HG03439 (cell line): ENCODE data around the gene PCBP4.

Experiments used
- ATAC-seq: cut with Tn5 transposase; IDR thresholded peaks from one replicate; pipeline ENCODE4 v1.9.1; 2021; ENCODE audit warnings: mild to moderate bottlenecking, moderate library complexity; ENCODE audit not compliant: unreplicated experiment

The PCBP4 gene

DNA sequence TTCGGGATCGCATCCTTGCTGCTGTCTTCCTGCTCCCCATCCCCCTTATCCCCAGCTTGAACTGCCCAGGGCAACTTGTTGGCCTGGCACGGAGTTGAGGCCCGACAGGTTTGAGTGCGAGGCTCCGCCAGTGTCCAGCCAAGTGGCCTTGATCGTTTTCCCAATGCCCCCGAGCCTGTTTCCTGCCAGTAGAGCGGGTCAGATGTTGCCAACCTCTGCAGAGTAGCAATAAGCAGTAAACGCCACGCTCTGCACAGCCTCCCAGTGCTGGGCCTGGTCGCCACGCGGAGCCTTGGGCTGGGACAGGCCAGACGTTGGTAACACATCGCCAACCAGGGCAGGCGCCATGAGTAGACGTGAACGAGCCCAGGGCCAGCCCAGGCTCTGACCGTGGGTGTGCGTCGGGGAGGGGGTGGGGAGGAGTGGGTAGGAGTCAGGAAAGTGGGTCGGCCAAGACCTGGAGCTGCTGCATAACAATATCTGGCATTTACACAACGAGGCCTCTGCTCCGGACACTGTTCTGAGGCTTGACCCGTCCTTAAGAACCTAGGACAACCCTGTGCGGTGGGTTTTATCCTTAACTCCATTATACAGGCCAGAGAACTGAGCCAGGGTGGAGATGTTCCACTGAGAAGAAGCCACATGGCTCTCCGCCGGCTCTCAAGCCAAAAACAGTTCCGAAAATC lies 7.2 kb upstream of the PCBP4 start:
- ATAC-seq, result no peak

DNA sequence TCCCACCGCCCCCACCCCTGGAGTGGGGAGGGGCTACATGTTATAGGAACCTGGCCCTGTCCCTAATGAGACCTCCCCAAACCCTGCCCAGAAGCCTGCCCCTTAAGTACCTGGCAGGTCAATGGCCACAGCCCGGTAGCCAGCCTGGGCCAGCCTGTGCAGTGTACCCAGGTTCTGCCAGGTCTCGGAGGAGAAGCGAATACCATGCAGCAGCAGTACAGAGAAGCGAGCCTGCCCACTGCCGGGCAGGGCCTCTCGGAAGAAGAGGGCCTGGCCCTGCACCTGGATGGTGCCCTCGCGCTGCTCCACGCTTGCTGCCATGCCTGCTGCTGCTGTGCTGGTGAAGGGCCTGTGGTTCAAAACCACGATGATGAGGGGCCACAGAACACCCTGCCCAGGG lies 4.1 kb upstream of the PCBP4 start:
- no peak for ATAC-seq

DNA sequence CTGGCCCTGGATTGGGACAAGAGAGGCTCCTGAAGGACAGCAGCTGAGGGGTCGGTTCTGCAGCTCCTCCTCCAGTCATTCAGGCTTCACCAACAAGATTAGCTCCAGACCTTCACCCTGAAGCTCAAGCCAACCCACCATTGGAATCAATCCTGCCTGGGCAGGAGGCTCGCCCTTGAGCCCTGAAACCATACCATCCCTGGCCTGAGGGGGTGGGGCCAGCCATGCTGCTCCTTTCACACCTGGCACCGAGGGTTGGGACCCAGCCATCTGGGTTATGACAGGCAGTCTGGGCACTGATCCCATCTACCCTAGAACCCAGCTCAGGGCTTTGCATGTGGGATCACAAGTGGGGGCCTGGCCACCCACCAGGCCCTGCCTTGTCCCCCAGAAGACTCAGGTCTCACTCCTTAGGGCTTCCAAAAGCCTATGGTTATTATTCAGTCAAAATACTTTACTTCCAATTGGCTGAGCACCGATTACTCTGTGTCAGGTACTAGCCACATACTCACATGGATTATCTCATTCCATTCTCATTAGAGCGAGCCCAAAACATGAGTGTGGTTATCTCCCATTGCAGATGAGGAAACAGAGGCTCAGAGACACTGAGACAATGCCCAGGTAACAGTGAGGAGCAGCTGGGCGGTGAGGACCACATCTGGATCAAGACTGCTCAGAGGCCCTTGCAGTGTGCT lies 3.5 kb upstream of the PCBP4 start:
- ATAC-seq, result no peak

DNA sequence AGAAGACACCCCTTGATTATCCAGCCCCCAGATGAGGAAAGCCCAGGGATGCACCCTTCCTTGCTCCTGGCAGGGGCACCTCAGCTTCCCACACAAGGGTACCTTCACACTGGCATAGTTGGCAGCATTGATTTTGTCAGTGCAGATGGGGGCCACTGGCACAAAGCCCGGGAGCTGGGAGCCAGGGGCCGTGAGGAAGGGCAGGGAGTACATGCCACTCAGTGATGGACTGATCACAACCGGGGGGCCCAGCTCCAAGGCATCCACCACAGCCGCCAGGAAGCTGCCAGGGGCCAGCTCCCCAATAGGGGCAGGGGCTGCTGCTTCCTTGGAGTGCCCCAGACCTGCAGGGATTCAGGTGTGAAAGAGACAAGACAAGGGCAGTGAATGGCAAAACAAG lies 2.6 kb upstream of the PCBP4 start:
- no peak for ATAC-seq

DNA sequence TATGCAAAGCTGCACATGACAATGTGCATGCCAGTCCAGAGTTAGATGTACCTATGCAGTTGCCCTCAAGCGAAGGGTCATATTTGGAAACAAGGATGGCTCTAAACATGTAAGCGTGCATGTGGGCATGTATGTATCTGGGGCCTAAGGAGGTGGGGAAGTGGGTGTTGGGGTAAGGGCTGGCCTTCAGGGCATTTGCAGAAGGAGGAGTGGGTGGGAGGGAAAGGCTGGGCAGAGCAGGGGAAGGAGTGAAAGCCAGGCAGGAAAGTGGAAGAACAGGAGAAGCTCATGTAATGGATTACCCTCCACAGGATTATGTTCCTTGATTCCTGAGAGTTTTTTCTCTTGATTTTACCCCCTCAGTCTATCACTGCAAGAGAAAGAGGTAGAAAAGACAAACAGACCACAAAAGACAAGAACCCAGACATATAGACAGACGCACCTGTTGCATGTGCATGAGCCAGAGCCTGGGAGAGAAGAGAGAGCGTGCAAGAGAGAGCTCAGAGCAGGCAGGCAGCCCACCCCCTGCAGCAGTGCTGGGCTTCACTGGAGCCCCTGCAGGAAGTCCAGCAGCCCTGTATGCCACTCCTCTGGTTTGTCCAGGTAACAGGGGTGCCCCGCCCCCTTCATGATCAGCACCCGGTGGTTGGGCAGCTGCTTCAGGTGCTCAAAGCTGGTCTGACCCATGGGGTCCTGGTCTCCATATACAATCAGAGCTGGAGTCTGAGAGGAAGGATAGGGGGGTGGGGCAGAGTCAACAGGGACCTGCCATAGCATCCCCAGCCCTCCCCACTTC lies 1.8 kb upstream of the PCBP4 start:
- no peak for ATAC-seq

DNA sequence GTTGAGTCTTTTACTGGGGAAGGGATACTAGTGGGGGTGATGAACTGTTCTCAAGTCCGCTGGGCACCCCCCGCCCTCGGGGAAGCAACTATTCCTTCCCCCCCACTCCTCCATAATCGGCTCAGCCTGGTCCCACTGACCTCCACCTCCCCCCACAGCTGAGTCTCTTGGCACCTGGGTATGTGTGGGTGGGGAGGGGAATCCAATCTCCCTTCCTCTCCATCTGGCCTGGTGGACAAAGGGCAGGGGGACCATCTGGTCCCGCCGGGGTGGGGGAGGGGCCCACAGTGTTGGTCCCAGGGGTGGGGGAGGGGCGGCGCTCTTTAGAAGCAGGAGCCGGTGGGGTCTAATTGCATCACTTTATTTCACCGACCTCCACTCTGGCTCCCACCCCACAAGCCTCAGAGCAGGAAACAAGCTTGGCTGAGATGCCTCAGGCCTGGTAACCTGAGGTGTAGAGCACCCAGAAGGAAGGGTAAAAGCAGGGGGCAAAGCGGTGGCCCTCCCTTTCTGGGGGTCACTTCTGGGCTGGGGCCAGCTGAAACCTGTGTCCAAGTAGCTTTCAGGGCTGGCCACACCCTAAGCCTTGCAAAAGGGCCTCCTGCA lies 1.0 kb upstream of the PCBP4 start:
- no peak for ATAC-seq

DNA sequence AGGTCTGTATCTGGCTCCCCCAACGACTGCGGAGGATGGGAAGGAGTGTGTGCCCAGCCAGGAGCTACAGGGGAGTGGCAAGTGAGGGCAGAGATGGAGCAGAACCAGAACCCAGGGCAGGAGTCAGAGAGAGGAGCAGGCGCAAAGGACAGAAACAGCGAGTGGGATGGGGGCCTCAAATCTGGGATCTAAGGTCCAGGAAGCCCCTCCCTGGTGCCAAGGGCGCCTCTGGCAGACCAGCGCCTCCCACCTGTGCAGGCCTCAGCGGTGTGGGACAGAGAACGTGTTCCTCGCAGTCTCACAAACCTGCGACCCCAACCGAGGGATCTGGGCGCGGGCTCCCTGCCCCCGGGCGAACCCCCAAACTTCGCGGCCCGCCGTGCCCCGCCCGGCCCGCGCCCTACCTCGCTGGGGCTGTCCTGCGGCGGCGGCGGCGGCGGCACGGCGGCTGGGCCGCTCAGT lies 301 bp downstream of the PCBP4 start:
- ATAC-seq, result no peak

DNA sequence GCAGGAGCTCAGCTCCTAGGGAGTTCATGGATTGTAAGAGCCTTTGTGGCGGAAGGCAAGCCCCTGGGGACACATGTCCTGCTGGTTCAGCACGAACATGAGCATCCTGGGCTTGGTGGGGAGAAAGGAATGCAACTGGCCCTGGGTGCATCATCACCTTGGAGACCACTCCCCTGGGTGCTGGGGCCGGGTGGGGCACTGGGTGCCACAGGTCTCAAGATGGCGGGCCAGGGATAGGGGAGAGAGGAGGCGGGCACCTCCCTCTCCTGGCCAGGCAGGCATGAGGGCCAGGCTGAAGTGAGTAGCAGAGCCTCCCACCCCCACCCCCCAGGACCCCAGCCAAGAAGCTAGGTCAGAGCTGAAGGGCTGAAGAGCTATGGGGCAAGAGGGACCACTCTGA lies 768 bp downstream of the PCBP4 start:
- ATAC-seq, result no peak

DNA sequence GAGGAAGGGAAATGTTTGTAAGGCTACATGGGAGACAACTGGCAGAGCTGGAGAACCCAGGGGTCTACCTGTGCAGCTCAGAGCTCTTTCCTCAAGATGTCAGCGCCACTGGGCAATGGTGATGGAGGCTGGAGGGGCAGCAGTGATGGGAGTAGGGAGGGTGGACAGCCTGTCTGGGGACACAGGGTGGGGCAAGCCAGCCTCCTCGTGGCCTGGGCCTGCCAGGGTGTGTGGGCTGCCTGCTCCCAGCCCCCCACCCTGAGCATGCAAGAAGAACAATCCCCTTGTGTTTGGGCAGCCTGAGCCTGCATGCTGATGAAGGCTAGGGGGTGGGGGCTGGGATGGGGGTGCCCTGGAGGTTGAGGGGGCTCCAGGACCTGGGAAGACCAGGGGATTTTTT lies 1.2 kb downstream of the PCBP4 start:
- ATAC-seq, result no peak

DNA sequence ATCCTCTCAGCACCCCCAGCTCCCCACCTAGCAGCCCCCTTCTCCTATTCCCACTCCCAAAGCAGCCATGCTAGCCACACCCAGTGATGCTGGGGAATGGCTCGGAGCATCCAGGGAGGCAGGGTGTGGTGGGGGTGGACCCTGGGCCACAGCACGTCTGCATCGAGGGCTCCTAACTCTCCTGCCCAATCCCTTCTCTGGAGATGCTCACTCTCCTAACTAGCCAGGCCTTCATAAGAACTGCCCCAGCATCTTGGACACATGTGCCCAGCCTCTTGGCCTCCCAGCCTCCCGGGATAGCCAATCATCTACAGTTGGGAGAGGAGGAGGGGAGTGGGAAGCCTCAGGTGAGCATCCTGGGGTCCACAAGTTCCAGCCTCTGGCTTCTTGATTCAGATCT lies 2.7 kb downstream of the PCBP4 start:
- no peak for ATAC-seq

DNA sequence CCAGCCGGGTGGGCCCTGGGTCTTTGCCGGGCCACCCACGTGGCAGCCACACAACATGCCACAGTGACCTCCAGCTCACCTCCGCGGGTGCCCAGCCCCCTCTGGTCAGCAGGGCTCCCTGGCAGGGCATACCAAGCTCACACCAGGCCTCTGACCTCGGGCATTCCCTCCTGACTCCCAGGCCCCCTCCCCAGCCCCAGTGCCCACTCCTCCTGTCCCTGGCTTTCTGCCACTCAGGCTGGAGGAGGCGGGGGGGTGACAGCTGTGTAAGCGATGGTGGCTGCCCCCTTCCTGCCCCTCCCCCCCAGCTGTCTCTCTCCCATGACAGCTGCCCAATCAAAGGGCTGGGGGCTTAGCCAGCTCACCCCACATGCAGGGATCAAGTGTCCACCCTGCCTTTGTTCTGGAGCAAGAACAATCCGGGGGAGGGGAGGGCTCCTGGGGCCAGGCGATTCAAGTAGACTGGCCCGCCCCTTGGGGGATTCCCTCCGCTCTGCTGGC lies 3.3 kb downstream of the PCBP4 start:
- no peak for ATAC-seq

DNA sequence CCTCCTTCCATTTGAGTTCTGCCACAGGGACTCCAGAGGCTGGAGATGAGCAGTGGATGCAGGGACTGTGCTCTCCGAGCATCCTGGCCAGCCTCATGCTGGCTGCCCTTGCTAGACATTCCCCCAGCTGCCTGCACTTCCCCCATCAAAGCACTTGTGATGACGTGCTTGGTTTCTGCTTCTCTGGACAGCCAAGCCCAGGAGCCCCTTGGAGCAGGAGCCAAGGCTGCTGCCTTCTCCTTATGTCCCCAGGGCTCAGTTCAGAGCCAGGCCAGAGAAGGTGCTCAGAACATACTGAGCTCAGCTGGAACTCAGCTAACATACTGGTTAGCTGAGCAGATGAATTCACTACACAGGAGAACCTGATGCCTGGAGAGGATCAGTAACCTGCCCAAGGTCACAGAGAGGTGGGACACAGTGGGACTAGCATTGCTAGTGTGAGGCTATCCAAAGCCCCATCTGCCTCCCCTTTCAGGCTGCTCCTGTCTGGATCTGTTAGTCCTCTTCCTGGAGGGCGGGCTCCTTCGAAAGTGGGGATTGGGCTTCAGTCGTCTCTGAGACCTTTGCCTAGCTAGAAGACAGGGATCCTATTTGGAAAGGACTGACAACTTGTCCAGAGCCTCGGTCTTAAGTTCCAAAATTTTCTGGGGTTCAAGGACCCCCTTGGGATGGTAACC lies 4.3 kb downstream of the PCBP4 start:
- no peak for ATAC-seq

DNA sequence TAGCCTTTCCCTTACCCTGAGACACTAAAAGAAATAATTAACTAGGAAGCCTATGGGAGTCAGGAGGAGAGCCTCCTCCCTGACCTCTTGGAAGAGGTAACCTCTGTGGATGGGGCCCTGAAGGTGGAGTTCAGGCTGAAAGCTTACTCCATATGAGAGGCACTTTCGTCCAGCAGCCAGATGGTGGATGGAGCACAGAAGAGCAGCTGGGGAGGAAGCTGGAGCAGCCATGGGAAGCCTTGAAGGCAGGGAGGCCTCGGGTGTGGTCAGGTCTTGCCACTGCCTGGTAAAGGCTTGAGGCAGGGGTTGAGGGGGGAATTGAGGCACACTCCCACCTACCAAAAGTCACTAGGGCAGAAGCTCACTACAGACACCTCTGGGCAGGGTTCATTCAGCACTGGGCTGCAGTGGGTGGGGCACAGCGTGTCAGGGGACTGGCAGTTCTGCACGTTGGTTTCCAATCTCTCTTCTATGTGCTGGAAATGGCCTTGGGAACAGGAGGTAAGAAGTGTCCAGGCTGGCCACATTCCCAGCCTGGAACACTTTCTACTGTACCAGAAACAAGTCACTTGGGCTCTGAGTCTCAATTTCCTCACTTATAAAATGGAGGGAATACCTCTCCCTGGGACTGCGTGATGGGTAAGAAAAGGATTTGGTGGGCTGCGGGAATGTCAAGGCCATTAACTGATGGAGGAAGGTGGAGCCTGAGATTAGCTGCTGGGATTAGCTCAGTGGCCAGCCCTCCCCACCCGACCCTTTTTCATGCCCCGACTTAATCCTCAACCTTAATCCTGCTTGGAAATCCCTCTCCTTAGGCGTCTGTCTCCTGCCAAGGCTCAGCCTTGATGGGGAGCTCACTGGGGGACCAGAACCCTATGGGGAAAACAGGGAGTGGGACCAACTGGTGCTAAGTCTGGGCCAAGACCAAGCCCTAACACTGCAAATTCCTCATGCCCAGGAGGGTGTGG lies 5.4 kb downstream of the PCBP4 start:
- ATAC-seq, result no peak

DNA sequence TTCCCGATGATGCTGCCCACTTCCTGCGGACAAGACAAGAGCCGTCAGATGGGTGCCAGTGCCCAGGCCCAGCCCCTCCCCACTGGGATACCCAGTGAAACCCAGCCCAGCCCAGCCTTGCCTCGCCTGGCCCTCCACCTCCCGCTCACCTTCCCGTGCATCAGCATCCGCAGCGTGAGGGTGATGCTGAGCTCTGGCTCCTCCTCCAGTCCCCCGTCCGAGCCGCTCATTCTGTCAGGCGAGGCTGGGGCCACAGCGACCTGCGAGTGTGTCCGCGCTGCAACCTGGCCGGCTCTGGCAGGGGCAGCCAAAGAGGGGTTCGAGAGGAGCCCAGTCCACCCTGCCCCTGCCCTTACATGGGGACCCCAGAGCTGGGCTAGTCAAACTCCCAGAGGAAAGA lies 6.2 kb downstream of the PCBP4 start:
- no peak for ATAC-seq

DNA sequence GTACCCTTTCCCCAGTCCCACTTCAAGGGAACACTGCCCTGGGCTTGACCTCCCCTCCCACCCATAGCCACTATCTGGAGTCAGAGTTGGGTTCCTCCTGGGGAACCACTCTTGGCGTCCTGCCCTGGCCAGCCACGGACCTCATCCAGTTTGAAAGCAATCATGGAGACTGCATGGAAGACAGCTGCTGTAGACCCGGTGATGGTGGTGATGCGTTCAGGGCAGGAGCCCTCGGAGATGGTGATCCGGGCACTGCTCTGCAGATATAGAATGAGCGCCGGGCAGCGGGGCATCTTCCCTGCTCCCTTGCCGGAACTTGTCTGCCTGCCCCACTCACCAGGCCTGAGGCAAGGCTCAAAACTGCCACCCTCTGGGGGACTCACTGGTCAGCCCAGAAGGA lies 6.9 kb downstream of the PCBP4 start:
- ATAC-seq, result no peak

DNA sequence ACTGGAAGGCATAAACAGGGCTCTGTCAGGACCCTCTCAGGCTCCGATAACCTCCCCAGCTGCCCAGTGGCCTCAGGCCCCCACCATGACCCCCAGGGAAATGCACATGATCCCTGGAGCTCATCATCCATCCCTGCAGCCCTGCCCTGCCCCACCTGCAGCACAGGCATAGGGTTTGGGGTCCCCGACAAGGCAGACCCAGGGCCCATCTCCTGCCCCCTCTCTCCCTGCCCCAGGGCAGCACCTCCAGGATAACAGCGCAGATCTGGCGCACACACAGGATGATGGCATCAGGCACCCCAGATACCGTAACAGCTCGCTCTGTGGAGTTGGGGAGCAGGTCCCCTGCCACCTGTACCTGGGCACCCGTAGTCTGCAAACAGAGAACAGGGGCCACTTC lies 7.6 kb downstream of the PCBP4 start:
- no peak for ATAC-seq

DNA sequence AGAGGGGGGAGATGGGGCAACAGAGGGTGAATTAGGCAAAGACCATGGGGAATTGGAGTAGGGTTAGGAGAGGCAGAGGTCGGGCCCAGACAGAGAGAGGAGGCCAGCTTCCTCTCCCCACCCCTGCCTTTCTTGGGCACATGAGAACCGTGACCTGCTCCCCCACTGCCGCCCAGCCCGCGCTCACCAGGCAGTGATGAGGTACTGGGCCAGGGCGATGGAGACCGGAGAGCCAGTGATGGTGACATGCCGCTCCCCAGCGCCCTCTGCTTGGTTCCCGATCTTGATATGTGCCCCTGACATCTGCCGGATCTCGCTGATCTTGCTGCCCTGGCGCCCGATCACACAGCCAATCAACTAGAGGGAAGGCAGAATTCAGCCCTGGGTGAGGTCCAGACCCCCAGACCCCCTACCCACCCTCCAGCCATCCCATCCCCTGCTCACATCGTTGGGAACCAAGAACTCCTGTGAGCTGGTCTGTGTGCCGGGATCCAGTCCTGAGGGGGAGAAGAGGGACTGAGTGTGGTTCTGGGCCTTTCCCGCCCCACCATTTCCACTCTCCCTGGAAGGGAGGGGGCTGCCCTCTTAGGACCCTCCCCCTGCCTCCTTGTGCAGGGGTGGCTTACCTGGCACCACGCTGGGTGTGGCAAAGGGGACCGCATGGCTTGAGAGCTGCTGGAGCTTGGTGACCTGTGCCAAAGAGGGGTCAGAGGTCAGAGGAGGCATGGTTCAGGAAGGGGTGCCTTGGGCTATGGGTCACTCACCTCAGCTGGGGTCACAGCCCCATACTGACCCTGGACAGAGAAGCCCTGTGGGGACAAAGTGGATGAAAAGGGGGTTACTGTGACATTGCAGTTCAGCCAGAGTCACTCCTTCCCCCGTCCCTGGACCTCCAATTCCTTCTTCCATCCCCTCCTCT lies 8.4 kb downstream of the PCBP4 start:
- no peak for ATAC-seq

DNA sequence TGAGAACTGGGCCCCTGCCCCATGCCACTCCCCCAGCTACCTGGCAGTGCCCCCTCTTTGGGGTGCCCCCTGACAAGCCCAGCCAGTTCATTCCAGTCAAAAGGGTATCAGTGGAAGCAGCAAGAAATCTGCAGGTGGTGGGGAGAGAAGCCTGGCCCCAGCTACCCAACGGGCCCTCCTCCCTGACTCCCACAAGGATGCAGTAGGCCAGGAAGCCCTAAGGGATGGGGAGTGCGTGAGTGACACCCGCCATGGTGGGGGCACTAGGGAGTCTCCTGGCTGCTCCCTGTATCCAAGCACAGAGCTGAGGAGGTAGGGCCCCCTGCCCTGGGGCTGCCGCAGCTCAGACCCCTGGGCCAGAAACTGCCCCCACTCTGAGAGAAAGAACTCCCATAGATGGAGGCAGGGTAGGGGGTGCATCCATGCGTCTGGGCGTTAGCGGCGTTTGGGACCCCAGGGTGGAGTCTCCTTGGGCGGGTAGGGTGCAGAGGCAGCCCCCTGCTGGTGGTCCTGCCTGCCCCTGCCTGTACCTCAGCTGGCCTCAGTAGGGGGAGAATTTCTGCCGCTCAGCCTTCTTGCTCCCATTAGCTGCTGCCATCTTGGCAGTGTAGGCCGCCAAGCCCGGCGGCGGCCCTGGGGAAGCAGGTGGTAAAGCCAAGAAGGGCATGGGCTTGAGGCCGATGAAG lies 9.6 kb downstream of the PCBP4 start:
- no peak for ATAC-seq
